ENCODE measurements around the gene NR2E3.
A peak's percentile ranks its signal among the peaks of the same experiment; 100 is the strongest.

The NR2E3 gene

GRCh38 chr15:71792521-71792920, 17.8 kb upstream of the NR2E3 start:
- no peak for DNase-seq

GRCh38 chr15:71798641-71799040, 11.7 kb upstream of the NR2E3 start:
- DNase-seq: no peak

- DNase-seq: no peak
These were observed 10.2 kb upstream of the NR2E3 start for GRCh38 chr15:71800190-71800589.

- no peak for DNase-seq
These were observed 9.3 kb upstream of the NR2E3 start for GRCh38 chr15:71800835-71801745.

- DNase-seq: no peak
These were observed 8.3 kb upstream of the NR2E3 start for GRCh38 chr15:71801935-71802655.

- peak; percentile 17 for DNase-seq
These were observed 7.6 kb upstream of the NR2E3 start for GRCh38 chr15:71802770-71803169.

- no peak for DNase-seq
These were observed 6.1 kb upstream of the NR2E3 start for GRCh38 chr15:71804226-71804625.

GRCh38 chr15:71804695-71805470, 5.5 kb upstream of the NR2E3 start:
- DNase-seq: no peak

GRCh38 chr15:71806452-71806931, 3.9 kb upstream of the NR2E3 start:
- no peak for DNase-seq

GRCh38 chr15:71807125-71807629, 3.2 kb upstream of the NR2E3 start:
- DNase-seq: no peak

GRCh38 chr15:71807691-71808091, 2.7 kb upstream of the NR2E3 start:
- DNase-seq: no peak

- no peak for DNase-seq
These were observed 1.9 kb upstream of the NR2E3 start for GRCh38 chr15:71808311-71809020.

GRCh38 chr15:71809346-71809745, 1.0 kb upstream of the NR2E3 start:
- DNase-seq: no peak

- no peak for DNase-seq
These were observed 832 bp downstream of the NR2E3 start for GRCh38 chr15:71811036-71811736.

GRCh38 chr15:71811752-71812735, 1.7 kb downstream of the NR2E3 start:
- DNase-seq: no peak

- DNase-seq: no peak
These were observed 2.8 kb downstream of the NR2E3 start for GRCh38 chr15:71812966-71813722.

- no peak for DNase-seq
These were observed 3.5 kb downstream of the NR2E3 start for GRCh38 chr15:71813723-71814470.

GRCh38 chr15:71815301-71815700, 4.9 kb downstream of the NR2E3 start:
- no peak for DNase-seq

- DNase-seq: no peak
These were observed 7.0 kb downstream of the NR2E3 start for GRCh38 chr15:71817351-71817750.

All from stimulated activated CD4-positive, alpha-beta T cell treated with anti-CD3 and anti-CD28 coated beads, Interleukin-4, amount 100 ng/mL, for 24 hours (primary cell).